ENCODE measurements around the gene CC2D1B. TPM values are rescaled to one million over a fixed set of nuclear protein-coding genes. Genes with fewer than 3 reads are reported as not detected.

The CC2D1B gene
- total RNA-seq, 1 experiment from 2014 or later, result 22.6 TPM

GRCh38 chr1:52404116-52404974 is 38.3 kb upstream of the CC2D1B start, which contains the start of the genes ORC1 and PRPF38A (continued):
- TF ChIP-seq ZNF138 (CRISPR knock-in tag; conservative IDR thresholded peaks at IDR 0.05) (no peak), RELA (CRISPR knock-in tag; IDR thresholded peaks at IDR 0.05; ENCODE audit: borderline replicate concordance) (no peak), CREB1 (CRISPR knock-in tag; IDR thresholded peaks at IDR 0.05) (0 out of 2 replicates have a peak, but pooled peaks have one; percentile 49), IRF2 (CRISPR knock-in tag; IDR thresholded peaks at IDR 0.05; ENCODE audit: borderline replicate concordance, low read depth) (no peak), JUN (CRISPR knock-in tag; IDR thresholded peaks at IDR 0.05) (no peak), FOXK1 (CRISPR knock-in tag; IDR thresholded peaks at IDR 0.05) (peak; percentile 72; the same call in 1 of the 2 replicates), ETV6 (CRISPR knock-in tag; IDR thresholded peaks at IDR 0.05) (peak; percentile 78; the same call in 1 of the 2 replicates), ZBTB21 (CRISPR knock-in tag; IDR thresholded peaks at IDR 0.05; ENCODE audit: borderline replicate concordance) (peak; percentile 99; the same call in 1 of the 2 replicates), TP53 (CRISPR knock-in tag; IDR thresholded peaks at IDR 0.05) (no peak), PREB (CRISPR knock-in tag; IDR thresholded peaks at IDR 0.05; ENCODE audit: borderline replicate concordance) (no peak), NR3C1 (CRISPR knock-in tag; conservative IDR thresholded peaks at IDR 0.05; ENCODE audit: low read depth) (no peak), SMAD3 (CRISPR knock-in tag; IDR thresholded peaks at IDR 0.05; ENCODE audit: borderline replicate concordance) (no peak), NFE2L1 (CRISPR knock-in tag; IDR thresholded peaks at IDR 0.05) (no peak), CREM (CRISPR knock-in tag; IDR thresholded peaks at IDR 0.05) (peak; percentile 93), NFYB (CRISPR knock-in tag; conservative IDR thresholded peaks at IDR 0.05; ENCODE audit: low read depth) (0 out of 2 replicates have a peak, but pooled peaks have one; percentile 14), ATF3 (CRISPR knock-in tag; conservative IDR thresholded peaks at IDR 0.05) (no peak)
- TF ChIP-seq, protein P1, sequence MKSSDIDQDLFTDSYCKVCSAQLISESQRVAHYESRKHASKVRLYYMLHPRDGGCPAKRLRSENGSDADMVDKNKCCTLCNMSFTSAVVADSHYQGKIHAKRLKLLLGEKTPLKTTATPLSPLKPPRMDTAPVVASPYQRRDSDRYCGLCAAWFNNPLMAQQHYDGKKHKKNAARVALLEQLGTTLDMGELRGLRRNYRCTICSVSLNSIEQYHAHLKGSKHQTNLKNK (CRISPR knock-in tag; IDR thresholded peaks at IDR 0.05), result no peak
- TF ChIP-seq, protein P2, sequence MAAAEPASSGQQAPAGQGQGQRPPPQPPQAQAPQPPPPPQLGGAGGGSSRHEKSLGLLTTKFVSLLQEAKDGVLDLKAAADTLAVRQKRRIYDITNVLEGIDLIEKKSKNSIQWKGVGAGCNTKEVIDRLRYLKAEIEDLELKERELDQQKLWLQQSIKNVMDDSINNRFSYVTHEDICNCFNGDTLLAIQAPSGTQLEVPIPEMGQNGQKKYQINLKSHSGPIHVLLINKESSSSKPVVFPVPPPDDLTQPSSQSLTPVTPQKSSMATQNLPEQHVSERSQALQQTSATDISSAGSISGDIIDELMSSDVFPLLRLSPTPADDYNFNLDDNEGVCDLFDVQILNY (CRISPR knock-in tag; IDR thresholded peaks at IDR 0.05), result peak; percentile 90
- TF ChIP-seq, protein P3, sequence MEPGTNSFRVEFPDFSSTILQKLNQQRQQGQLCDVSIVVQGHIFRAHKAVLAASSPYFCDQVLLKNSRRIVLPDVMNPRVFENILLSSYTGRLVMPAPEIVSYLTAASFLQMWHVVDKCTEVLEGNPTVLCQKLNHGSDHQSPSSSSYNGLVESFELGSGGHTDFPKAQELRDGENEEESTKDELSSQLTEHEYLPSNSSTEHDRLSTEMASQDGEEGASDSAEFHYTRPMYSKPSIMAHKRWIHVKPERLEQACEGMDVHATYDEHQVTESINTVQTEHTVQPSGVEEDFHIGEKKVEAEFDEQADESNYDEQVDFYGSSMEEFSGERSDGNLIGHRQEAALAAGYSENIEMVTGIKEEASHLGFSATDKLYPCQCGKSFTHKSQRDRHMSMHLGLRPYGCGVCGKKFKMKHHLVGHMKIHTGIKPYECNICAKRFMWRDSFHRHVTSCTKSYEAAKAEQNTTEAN (CRISPR knock-in tag; IDR thresholded peaks at IDR 0.05), result no peak
- TF ChIP-seq, protein P4, sequence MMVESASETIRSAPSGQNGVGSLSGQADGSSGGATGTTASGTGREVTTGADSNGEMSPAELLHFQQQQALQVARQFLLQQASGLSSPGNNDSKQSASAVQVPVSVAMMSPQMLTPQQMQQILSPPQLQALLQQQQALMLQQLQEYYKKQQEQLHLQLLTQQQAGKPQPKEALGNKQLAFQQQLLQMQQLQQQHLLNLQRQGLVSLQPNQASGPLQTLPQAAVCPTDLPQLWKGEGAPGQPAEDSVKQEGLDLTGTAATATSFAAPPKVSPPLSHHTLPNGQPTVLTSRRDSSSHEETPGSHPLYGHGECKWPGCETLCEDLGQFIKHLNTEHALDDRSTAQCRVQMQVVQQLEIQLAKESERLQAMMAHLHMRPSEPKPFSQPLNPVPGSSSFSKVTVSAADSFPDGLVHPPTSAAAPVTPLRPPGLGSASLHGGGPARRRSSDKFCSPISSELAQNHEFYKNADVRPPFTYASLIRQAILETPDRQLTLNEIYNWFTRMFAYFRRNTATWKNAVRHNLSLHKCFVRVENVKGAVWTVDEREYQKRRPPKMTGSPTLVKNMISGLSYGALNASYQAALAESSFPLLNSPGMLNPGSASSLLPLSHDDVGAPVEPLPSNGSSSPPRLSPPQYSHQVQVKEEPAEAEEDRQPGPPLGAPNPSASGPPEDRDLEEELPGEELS (CRISPR knock-in tag; IDR thresholded peaks at IDR 0.05), result peak; percentile 12; the same call in 1 of the 2 replicates
- TF ChIP-seq, protein P5, sequence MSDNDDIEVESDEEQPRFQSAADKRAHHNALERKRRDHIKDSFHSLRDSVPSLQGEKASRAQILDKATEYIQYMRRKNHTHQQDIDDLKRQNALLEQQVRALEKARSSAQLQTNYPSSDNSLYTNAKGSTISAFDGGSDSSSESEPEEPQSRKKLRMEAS (CRISPR knock-in tag; IDR thresholded peaks at IDR 0.05), result no peak; the same call in 1 of the 2 replicates

Data from WTC11 (cell line).